ENCODE results near the gene NHS.

Gene NHS

GRCh38 chrX:17525266-17525665 is 150.3 kb downstream of the NHS start:
- TF ChIP-seq EZH2 (IDR thresholded peaks at IDR 0.05; ENCODE audit: borderline replicate concordance, low read length), result no peak
- TF ChIP-seq CTCF (IDR thresholded peaks at IDR 0.05; ENCODE audit: low read length), result no peak
- no peaks in the 10 kb centered on the region for H3K4me1 ChIP-seq (ENCODE audit: insufficient read depth, low read length, severe bottlenecking)

GRCh38 chrX:17525762-17526555 is 151.0 kb downstream of the NHS start:
- no peaks in the 10 kb centered on the region for H3K9me2 ChIP-seq (ENCODE audit: low read depth, low read length)
- no peaks in the 10 kb centered on the region for H3K36me3 ChIP-seq (ENCODE audit: insufficient read depth, low read length)
- no peak overlapping the region for H3K4me3 ChIP-seq (ENCODE audit: low read depth, low read length, poor library complexity, severe bottlenecking)
- TF ChIP-seq CTCF (IDR thresholded peaks at IDR 0.05; ENCODE audit: low read length), result no peak
- TF ChIP-seq EZH2 (IDR thresholded peaks at IDR 0.05; ENCODE audit: borderline replicate concordance, low read length), result no peak
- H4K20me1 ChIP-seq (ENCODE audit: insufficient read depth, low read length), result no peaks in the 10 kb centered on the region
- H3K27ac ChIP-seq (ENCODE audit: low read depth, low read length, poor library complexity, severe bottlenecking), result no peak overlapping the region
- H3K4me2 ChIP-seq (ENCODE audit: low read length), result no peak overlapping the region
- no peak overlapping the region for H2AFZ ChIP-seq (ENCODE audit: low read length)
- H3K9me3 ChIP-seq (ENCODE audit: low read length), result no peaks in the 10 kb centered on the region
- no peaks in the 10 kb centered on the region for H3K27me3 ChIP-seq (ENCODE audit: insufficient read depth, low read length)
- H3F3A ChIP-seq (ENCODE audit: insufficient read depth, low read length), result no peaks in the 10 kb centered on the region
- H3K79me2 ChIP-seq (ENCODE audit: insufficient read depth, low read length), result no peaks in the 10 kb centered on the region
- H3K4me1 ChIP-seq (ENCODE audit: insufficient read depth, low read length, severe bottlenecking), result no peaks in the 10 kb centered on the region
- H3K9ac ChIP-seq (ENCODE audit: low read length), result no peak overlapping the region

More at GRCh38 chrX:17525266-17525665, 150.3 kb downstream of the NHS start:
- Histone ChIP-seq H3F3A (ENCODE audit: insufficient read depth, low read length) (no peaks in the 10 kb centered on the region), H3K36me3 (ENCODE audit: insufficient read depth, low read length) (no peaks in the 10 kb centered on the region), H4K20me1 (ENCODE audit: insufficient read depth, low read length) (no peaks in the 10 kb centered on the region), H3K9me3 (ENCODE audit: low read length) (no peaks in the 10 kb centered on the region), H3K27ac (ENCODE audit: low read depth, low read length, poor library complexity, severe bottlenecking) (no peak overlapping the region), H3K4me2 (ENCODE audit: low read length) (no peak overlapping the region), H3K9me2 (ENCODE audit: low read depth, low read length) (no peaks in the 10 kb centered on the region), H3K79me2 (ENCODE audit: insufficient read depth, low read length) (no peaks in the 10 kb centered on the region), H3K4me3 (ENCODE audit: low read depth, low read length, poor library complexity, severe bottlenecking) (no peak overlapping the region), H3K9ac (ENCODE audit: low read length) (no peak overlapping the region), H2AFZ (ENCODE audit: low read length) (no peak overlapping the region), H3K27me3 (ENCODE audit: insufficient read depth, low read length) (no peaks in the 10 kb centered on the region)

- H3F3A ChIP-seq (ENCODE audit: insufficient read depth, low read length), result no peaks in the 10 kb centered on the region
- H3K4me2 ChIP-seq (ENCODE audit: low read length), result no peak overlapping the region
- no peaks in the 10 kb centered on the region for H3K9me2 ChIP-seq (ENCODE audit: low read depth, low read length)
- no peak overlapping the region for H3K27ac ChIP-seq (ENCODE audit: low read depth, low read length, poor library complexity, severe bottlenecking)
- TF ChIP-seq EZH2 (IDR thresholded peaks at IDR 0.05; ENCODE audit: borderline replicate concordance, low read length) (no peak), CTCF (IDR thresholded peaks at IDR 0.05; ENCODE audit: low read length) (no peak)
- no peak overlapping the region for H2AFZ ChIP-seq (ENCODE audit: low read length)
- H3K9ac ChIP-seq (ENCODE audit: low read length), result no peak overlapping the region
- no peaks in the 10 kb centered on the region for H3K4me1 ChIP-seq (ENCODE audit: insufficient read depth, low read length, severe bottlenecking)
- H3K27me3 ChIP-seq (ENCODE audit: insufficient read depth, low read length), result no peaks in the 10 kb centered on the region
- H3K9me3 ChIP-seq (ENCODE audit: low read length), result no peaks in the 10 kb centered on the region
- no peaks in the 10 kb centered on the region for H3K79me2 ChIP-seq (ENCODE audit: insufficient read depth, low read length)
- H3K36me3 ChIP-seq (ENCODE audit: insufficient read depth, low read length), result no peaks in the 10 kb centered on the region
- no peak overlapping the region for H3K4me3 ChIP-seq (ENCODE audit: low read depth, low read length, poor library complexity, severe bottlenecking)
- H4K20me1 ChIP-seq (ENCODE audit: insufficient read depth, low read length), result no peaks in the 10 kb centered on the region
Observed at GRCh38 chrX:17527135-17527701, 152.2 kb downstream of the NHS start.

Measured in OCI-LY1 (cell line).